Measurements from ENCODE around the gene LLGL2.

Gene LLGL2

DNA sequence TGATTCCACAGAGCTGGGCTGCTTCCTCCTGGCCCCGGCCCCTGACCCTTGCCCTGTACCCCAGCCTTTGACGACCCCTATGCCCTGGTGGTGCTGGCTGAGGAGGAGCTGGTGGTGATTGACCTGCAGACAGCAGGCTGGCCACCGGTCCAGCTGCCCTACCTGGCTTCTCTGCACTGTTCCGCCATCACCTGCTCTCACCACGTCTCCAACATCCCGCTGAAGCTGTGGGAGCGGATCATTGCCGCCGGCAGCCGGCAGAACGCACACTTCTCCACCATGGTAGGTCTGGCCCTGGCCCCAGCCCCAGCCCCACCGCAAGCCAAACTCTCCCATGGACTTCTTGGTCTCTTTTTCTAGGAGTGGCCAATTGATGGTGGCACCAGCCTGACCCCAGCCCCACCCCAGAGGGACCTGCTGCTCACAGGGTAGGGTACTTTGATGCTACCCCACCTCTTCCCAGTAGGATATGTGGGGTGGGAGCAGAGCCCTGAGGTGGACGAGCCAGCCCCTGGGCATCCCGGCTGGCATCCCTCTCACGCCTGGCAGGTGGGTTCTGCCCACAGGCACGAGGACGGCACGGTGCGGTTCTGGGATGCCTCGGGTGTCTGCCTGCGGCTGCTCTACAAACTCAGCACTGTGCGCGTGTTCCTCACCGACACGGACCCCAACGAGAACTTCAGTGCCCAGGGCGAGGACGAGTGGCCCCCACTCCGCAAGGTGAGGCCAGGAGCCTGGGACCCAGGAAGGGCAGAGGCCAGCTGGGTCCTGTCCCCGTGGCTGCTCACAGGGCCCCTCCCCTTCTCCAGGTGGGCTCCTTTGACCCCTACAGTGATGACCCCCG lies 43.1 kb downstream of the LLGL2 start:
- H3K27ac ChIP-seq, result no peak overlapping the region
- no peak for TF ChIP-seq ZFX (IDR thresholded peaks at IDR 0.05; ENCODE audit: borderline replicate concordance)
- TF ChIP-seq, protein P1, sequence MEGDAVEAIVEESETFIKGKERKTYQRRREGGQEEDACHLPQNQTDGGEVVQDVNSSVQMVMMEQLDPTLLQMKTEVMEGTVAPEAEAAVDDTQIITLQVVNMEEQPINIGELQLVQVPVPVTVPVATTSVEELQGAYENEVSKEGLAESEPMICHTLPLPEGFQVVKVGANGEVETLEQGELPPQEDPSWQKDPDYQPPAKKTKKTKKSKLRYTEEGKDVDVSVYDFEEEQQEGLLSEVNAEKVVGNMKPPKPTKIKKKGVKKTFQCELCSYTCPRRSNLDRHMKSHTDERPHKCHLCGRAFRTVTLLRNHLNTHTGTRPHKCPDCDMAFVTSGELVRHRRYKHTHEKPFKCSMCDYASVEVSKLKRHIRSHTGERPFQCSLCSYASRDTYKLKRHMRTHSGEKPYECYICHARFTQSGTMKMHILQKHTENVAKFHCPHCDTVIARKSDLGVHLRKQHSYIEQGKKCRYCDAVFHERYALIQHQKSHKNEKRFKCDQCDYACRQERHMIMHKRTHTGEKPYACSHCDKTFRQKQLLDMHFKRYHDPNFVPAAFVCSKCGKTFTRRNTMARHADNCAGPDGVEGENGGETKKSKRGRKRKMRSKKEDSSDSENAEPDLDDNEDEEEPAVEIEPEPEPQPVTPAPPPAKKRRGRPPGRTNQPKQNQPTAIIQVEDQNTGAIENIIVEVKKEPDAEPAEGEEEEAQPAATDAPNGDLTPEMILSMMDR (IDR thresholded peaks at IDR 0.05), result no peak

DNA sequence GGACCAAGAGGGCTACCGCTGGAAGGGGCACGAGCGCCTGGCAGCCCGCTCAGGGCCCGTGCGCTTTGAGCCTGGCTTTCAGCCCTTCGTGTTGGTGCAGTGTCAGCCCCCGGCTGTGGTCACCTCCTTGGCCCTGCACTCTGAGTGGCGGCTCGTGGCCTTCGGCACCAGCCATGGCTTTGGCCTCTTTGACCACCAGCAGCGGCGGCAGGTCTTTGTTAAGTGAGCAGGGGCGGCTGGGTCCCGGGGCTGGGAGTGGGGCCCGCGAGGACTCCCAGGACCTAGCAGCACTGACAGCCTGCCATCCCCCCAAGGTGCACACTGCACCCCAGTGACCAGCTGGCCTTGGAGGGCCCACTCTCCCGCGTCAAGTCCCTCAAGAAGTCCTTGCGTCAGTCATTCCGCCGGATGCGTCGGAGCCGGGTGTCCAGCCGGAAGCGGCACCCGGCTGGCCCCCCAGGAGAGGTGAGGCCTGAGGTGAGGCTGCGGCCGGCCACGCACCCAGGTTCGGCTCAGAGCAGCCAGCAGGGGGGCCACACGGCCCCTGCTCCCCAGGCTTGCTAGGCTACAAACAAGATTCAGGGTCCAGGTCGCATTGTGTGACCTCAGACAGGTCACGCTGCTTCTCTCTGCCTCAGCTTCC lies 44.7 kb downstream of the LLGL2 start:
- H3K27ac ChIP-seq, result no peak overlapping the region
- TF ChIP-seq, protein P1 (IDR thresholded peaks at IDR 0.05), result no peak
- TF ChIP-seq ZFX (IDR thresholded peaks at IDR 0.05; ENCODE audit: borderline replicate concordance), result no peak

DNA sequence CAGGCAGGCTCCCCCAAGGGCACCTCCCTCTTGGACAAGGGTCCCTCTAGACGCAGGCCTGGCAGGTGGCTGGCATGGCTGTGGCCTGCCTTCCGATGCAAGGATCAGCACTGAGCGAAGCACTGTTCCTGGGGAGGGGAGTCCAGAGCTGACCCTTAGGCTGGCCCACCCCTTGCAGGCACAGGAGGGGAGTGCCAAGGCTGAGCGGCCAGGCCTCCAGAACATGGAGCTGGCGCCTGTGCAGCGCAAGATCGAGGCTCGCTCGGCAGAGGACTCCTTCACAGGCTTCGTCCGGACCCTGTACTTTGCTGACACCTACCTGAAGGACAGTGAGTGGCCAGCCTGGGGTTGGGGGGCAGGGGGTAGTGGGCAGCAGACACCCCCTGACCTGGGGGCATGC lies 45.3 kb downstream of the LLGL2 start:
- no peak overlapping the region for H3K27ac ChIP-seq
- TF ChIP-seq, protein P1 (IDR thresholded peaks at IDR 0.05), result no peak
- TF ChIP-seq ZFX (IDR thresholded peaks at IDR 0.05; ENCODE audit: borderline replicate concordance), result no peak

DNA sequence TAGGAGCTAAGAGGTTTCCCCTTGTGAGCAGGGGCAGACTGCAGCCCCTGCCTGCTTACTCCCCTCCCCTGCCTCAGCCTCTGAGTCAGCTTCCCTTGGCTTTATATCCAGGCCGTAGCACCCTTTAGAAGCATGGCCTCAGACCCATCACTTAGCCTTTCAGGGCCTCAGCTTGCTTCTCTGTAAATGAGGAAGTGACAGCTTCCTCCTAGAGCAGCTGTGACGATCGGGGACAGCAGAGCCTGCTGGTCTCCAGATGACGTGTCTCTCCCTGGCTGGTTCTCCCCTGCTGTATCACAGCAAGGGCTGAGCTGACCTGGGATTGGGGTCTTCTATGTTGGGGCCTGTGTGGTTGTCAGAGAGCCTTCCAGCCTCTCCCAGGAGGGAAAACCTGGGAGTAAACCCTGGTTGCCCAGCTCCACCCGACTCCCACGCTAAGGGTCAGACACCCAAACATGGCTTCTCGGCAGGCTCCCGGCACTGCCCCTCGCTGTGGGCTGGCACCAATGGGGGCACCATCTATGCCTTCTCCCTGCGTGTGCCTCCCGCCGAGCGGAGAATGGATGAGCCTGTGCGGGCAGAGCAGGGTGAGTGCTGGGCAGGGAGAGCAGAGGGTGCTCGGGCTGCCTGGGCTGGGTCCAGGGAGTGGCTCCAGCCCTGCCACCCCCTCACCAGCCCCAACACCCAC lies 45.8 kb downstream of the LLGL2 start:
- TF ChIP-seq, protein P1 (IDR thresholded peaks at IDR 0.05), result no peak
- TF ChIP-seq ZFX (IDR thresholded peaks at IDR 0.05; ENCODE audit: borderline replicate concordance), result no peak
- no peak overlapping the region for H3K27ac ChIP-seq

DNA sequence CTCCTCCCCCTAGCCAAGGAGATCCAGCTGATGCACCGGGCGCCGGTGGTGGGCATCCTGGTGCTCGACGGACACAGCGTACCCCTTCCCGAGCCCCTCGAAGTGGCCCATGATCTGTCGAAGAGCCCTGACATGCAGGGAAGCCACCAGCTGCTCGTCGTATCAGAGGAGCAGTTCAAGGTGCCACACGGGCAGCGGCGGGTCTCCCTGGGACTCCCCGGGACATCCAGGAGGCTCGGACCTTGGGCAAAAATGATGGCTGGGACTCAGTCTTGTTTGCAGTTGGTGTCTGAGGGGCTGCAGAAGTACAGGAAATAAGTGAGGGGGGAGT lies 46.4 kb downstream of the LLGL2 start:
- TF ChIP-seq ZFX (IDR thresholded peaks at IDR 0.05; ENCODE audit: borderline replicate concordance), result no peak
- H3K27ac ChIP-seq, result no peak overlapping the region

DNA sequence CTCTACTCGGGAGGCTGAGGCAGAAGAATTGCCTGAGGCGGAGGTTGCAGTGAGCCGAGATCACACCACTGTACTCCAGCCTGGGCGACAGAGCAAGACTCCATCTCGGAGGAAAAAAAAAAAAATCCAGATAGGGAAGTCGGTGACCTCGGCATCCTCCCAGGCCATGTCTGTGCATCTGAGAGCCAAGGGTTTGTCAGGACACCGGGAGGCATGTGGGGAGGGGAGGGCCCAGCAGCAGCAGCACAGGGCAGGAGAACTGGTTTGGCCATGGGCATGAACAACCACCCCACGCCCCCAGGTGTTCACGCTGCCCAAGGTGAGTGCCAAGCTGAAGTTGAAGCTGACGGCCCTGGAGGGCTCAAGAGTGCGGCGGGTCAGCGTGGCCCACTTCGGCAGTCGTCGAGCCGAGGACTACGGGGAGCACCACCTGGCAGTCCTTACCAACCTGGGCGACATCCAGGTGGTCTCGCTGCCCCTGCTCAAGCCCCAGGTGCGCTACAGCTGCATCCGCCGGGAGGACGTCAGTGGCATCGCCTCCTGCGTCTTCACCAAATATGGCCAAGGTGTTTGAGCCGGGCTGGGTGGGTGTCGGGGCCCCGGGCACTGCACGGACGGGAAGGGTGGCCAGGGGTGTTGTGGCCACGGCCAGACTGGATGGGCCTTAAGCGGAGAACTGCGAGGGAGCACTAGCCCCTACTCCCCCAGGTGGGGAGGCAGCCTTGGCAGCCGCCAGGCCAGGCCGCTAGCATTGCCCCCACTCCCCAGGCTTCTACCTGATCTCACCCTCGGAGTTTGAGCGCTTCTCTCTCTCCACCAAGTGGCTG lies 47.4 kb downstream of the LLGL2 start:
- TF ChIP-seq, protein P1 (IDR thresholded peaks at IDR 0.05), result no peak
- no peak for TF ChIP-seq ZFX (IDR thresholded peaks at IDR 0.05; ENCODE audit: borderline replicate concordance)
- no peak overlapping the region for H3K27ac ChIP-seq

DNA sequence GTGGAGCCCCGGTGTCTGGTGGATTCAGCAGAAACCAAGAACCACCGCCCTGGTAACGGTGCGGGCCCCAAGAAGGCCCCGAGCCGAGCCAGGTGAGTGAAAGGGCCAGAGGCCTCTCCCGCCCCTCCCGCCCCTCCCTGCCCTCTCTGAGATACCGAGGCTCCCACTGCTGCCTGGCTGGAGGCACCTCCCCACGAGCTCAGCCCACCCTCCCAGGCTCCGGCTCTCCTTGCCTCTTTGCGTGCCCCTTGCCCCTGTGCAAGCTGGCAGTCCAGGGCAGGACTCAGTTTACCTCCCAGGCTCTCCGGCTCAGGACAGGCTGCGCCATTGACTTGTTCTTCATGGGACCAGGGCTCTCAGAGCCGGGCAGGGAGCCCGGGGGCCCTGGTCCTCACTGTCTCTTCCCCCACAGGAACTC lies 48.1 kb downstream of the LLGL2 start:
- no peak overlapping the region for H3K27ac ChIP-seq
- TF ChIP-seq ZFX (IDR thresholded peaks at IDR 0.05; ENCODE audit: borderline replicate concordance), result no peak
- TF ChIP-seq, protein P1 (IDR thresholded peaks at IDR 0.05), result no peak

Data from 22Rv1 (cell line).